Tibial artery (tissue), 4 donors: ENCODE data around the gene EPHA8.

Experiments used
- DNase-seq, 2 donors: peaks; one replicate each; pipeline ENCODE4 v3.0.0-alpha.2; 2019
- H3K27ac ChIP-seq, 2 donors: fragments of 200-600 bp; sonication (generic) in 1 of 2; 1 replicate in 1 of 2; 2 replicates in 1 of 2; pipeline ENCODE4 v1.5.1; 2018 to 2019; ENCODE audit warnings: mild to moderate bottlenecking in 1 of 2
- H3K27me3 ChIP-seq, 2 donors: fragments of 200-600 bp; sonication (generic) in 1 of 2; one replicate each; pipeline versions ENCODE4 v1.5.1 to v1.6.0; 2016 to 2019
- H3K36me3 ChIP-seq, 3 donors: fragments of 200-600 bp; sonication (generic) in 2 of 3; one replicate each; pipeline ENCODE4 v1.5.1; 2016 to 2019; ENCODE audit warnings: mild to moderate bottlenecking in 2 of 3
- H3K4me1 ChIP-seq, 4 donors: fragments of 200-600 bp; sonication (generic) in 2 of 4; 1 replicate in 3 of 4; 2 replicates in 1 of 4; pipeline ENCODE4 v1.5.1; 2016 to 2019
- H3K4me3 ChIP-seq, 2 donors: fragments of 200-600 bp; sonication (generic) in 1 of 2; 1 replicate in 1 of 2; 2 replicates in 1 of 2; pipeline ENCODE4 v1.5.1; 2018 to 2019; ENCODE audit warnings: mild to moderate bottlenecking in 2 of 2
- H3K9me3 ChIP-seq, 3 donors: fragments of 200-600 bp; sonication (generic) in 1 of 3; one replicate each; pipeline ENCODE4 v1.5.1; 2016 to 2019
- intact Hi-C: fragments of 100-400 bp; cut with DNase I; formaldehyde crosslinking; loops from one replicate; pipeline ENCODE4 v1.15.0; 2023; ENCODE audit warnings: low total_unique reads
- TF ChIP-seq, protein P1 (sequence below), 2 experiments: fragments of 200-600 bp in 1 of 2; fragments of 450-650 bp in 1 of 2; IDR thresholded peaks; one replicate each; pipeline ENCODE4 v1.5.1; 2017 to 2019; ENCODE audit warnings: antibody characterized with exemption in 2 of 2, mild to moderate bottlenecking in 1 of 2, moderate library complexity in 1 of 2

EPHA8 gene

DNA sequence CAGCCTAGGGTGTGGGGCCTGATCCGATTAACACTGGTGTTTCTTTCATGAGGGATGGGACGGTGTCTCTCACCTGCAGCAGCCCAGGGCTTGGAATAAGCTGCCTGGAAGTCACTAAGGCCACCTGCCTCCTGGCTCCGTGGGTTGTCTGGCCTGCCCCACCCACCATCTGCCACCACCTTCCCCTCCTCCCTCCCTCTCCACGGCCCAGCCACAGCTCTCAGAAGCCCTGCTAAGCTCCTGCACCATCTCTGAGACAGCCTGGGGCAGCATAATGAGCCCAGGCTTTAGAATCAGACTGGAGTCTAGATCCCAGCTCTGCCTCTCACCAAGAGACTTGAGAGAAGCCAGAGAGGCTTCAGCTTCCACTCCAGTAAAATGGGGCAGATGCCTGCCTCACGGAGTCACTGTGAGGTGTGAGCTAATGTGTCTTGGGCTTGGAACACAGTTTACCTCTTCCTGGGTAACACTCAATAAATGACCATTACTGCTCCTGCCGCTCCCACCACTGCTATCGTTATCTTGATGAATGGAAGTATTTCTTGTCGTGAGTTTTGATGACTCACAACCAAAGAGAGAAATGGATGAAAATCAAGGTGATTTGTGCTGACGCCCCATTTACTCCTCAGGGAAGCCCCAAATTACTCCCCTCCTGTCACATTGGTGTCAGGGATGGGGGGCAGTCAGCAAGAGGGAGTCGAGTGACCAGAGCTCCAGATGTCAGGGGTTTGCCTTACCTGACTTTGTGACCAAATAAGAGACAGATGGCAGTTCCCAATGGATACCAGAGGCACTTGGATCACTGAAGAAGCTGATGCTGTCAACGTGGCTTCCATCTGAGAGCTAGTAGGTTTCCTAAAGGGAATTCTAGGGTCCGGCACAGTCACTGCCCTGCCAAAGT lies 49.6 kb downstream of the EPHA8 start:
- H3K9me3 ChIP-seq = no peaks in the 10 kb centered on the region
- no peak overlapping the region for H3K27ac ChIP-seq
- H3K4me3 ChIP-seq = no peak overlapping the region
- H3K4me1 ChIP-seq = no peaks in the 10 kb centered on the region
- intact Hi-C loops = no loop called here
- peaks cover 0 to 77% of the 10 kb centered on the region in 2 donors for H3K27me3 ChIP-seq
- DNase-seq = no peak
- no peaks in the 10 kb centered on the region for H3K36me3 ChIP-seq
- TF ChIP-seq, protein P1, sequence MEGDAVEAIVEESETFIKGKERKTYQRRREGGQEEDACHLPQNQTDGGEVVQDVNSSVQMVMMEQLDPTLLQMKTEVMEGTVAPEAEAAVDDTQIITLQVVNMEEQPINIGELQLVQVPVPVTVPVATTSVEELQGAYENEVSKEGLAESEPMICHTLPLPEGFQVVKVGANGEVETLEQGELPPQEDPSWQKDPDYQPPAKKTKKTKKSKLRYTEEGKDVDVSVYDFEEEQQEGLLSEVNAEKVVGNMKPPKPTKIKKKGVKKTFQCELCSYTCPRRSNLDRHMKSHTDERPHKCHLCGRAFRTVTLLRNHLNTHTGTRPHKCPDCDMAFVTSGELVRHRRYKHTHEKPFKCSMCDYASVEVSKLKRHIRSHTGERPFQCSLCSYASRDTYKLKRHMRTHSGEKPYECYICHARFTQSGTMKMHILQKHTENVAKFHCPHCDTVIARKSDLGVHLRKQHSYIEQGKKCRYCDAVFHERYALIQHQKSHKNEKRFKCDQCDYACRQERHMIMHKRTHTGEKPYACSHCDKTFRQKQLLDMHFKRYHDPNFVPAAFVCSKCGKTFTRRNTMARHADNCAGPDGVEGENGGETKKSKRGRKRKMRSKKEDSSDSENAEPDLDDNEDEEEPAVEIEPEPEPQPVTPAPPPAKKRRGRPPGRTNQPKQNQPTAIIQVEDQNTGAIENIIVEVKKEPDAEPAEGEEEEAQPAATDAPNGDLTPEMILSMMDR (IDR thresholded peaks at IDR 0.05) = no peak

DNA sequence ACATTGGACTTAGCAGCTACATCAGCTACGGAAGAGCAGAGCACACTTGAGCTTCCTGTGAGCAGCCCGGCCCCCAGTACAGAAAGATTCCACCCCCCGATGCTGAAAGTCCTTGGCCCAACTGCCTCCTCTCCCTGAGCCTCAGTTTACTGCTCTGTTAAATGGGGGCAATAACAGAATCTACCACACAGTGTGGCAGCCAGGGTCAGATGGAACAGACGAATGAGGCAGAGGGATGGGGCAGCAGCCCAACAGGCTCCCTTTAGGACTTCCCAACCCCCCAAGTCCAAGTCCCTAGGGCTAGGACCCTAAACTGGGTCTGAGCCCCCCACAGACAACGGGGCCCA lies 50.3 kb downstream of the EPHA8 start:
- no peak for DNase-seq
- no peak overlapping the region for H3K27ac ChIP-seq
- peaks cover 0 to 77% of the 10 kb centered on the region in 2 donors for H3K27me3 ChIP-seq
- intact Hi-C loops = no loop called here
- H3K4me1 ChIP-seq = no peaks in the 10 kb centered on the region
- H3K4me3 ChIP-seq = no peak overlapping the region
- TF ChIP-seq, protein P1 (IDR thresholded peaks at IDR 0.05) = no peak
- no peaks in the 10 kb centered on the region for H3K36me3 ChIP-seq
- H3K9me3 ChIP-seq = no peaks in the 10 kb centered on the region

DNA sequence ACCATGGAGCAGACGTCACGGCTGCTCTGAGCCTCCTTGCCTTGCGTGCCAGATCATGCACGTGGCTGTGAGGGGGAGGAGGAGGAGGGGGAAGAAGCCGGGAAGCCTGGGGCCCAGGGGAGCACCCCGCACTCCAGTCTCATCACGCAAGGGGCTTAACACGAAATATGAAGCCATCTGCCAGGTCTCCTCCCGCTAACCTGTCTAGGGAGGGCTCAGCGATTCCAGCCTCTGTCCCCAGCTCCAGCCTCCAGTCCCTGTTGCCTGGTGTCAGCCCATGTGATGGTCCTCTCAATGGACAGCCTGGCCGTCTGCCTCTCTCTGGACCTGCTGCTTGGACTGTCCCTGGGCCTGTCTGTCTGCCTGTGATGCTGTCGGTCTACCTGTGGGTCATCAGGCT lies 50.7 kb downstream of the EPHA8 start:
- no peak for DNase-seq
- intact Hi-C loops = no loop called here
- H3K27ac ChIP-seq = no peak overlapping the region
- no peaks in the 10 kb centered on the region for H3K36me3 ChIP-seq
- H3K27me3 ChIP-seq = peaks cover 0 to 77% of the 10 kb centered on the region in 2 donors
- no peaks in the 10 kb centered on the region for H3K4me1 ChIP-seq
- H3K4me3 ChIP-seq = no peak overlapping the region
- TF ChIP-seq, protein P1 (IDR thresholded peaks at IDR 0.05) = no peak
- no peaks in the 10 kb centered on the region for H3K9me3 ChIP-seq

DNA sequence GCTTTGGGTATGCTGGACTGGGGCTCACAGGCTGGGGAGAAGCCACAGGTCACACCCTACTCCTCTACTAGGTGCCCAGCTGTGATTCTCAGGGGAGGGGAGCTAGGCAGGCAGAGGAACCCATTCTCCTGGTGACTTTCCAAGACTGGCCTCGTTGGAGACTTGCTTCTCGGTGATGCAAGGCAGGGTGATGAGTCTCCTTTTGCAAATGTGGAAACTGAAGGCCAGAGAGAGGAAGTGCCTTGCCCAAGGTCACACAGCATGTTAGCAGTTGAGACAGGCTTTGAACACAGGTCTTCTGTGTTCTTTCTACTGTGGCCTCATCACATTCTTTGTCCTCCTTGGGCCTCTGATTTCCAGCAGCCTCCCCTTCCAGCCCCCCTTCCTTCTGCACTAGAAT lies 52.6 kb downstream of the EPHA8 start:
- Histone ChIP-seq H3K9me3 (no peaks in the 10 kb centered on the region), H3K4me3 (no peak overlapping the region), H3K27ac (no peak overlapping the region), H3K27me3 (peaks cover 0 to 82% of the 10 kb centered on the region in 2 donors), H3K4me1 (no peaks in the 10 kb centered on the region), H3K36me3 (no peaks in the 10 kb centered on the region)
- TF ChIP-seq, protein P1 (IDR thresholded peaks at IDR 0.05) = no peak
- intact Hi-C loops = no loop called here
- DNase-seq = no peak

DNA sequence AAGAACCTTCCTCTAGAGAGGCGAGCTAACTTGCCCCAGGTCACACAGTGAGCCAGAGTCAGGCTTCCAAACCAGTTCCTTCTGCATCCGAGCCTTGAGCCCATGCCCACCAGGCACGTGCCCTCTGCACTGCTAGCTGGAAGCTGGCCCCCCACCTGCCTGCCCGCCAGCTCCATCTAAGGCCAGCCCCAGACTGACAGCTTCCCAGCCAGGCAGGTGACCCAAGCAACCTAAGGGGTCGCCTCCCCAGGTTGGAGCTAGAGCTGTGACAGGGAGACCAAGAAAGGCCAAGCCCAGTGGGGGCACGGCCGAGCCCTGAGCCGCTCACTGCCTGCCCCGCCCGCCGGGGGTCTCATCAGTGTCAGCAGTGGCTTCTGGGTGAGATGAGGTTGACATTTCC lies 53.3 kb downstream of the EPHA8 start:
- H3K27ac ChIP-seq = no peak overlapping the region
- no peak for DNase-seq
- no peaks in the 10 kb centered on the region for H3K36me3 ChIP-seq
- intact Hi-C loops = no loop called here
- H3K9me3 ChIP-seq = no peaks in the 10 kb centered on the region
- no peak overlapping the region for H3K4me3 ChIP-seq
- TF ChIP-seq, protein P1 (IDR thresholded peaks at IDR 0.05) = no peak
- no peaks in the 10 kb centered on the region for H3K4me1 ChIP-seq
- peaks cover 0 to 84% of the 10 kb centered on the region in 2 donors for H3K27me3 ChIP-seq
